Measurements from ENCODE around the gene SLC66A1. TPM values are rescaled to one million over a fixed set of nuclear protein-coding genes. Genes with fewer than 3 reads are reported as not detected.

The SLC66A1 gene
- total RNA-seq, 2 experiments from 2014 or later: 4.0 to 5.3 TPM

- Mint-ChIP-seq H3K4me1 (ENCODE audit: low read depth) (no peaks in the 10 kb centered on the region), H3K36me3 (ENCODE audit: low read depth) (peaks cover 41% of the 10 kb centered on the region), H3K4me3 (no peak overlapping the region), H3K9me3 (ENCODE audit: insufficient read depth) (no peaks in the 10 kb centered on the region), H3K27ac (no peak overlapping the region), H3K27me3 (ENCODE audit: low read depth) (no peaks in the 10 kb centered on the region)
- no peak for ATAC-seq
- no peak for DNase-seq
- CTCF ChIA-PET: no interaction called here
- POLR2A ChIA-PET: no interaction called here
Measured at GRCh38 chr1:19349999-19350398, 37.9 kb downstream of the SLC66A1 start.

- DNase-seq (no peak), ATAC-seq (no peak)
- Mint-ChIP-seq H3K36me3 (ENCODE audit: low read depth) (peaks cover 45% of the 10 kb centered on the region), H3K27me3 (ENCODE audit: low read depth) (no peaks in the 10 kb centered on the region), H3K9me3 (ENCODE audit: insufficient read depth) (no peaks in the 10 kb centered on the region), H3K27ac (no peak overlapping the region), H3K4me1 (ENCODE audit: low read depth) (no peaks in the 10 kb centered on the region), H3K4me3 (no peak overlapping the region)
- POLR2A ChIA-PET: no interaction called here
- CTCF ChIA-PET: no interaction called here
Measured at GRCh38 chr1:19350566-19350965, 38.4 kb downstream of the SLC66A1 start.

GRCh38 chr1:19351873-19352272 lies 39.7 kb downstream of the SLC66A1 start:
- CTCF ChIA-PET: interaction anchor here (1.6 kb wide), 1 partner anchor 10 kb away, joined by 4 read pairs; no protein-coding TSS in a partner anchor
- Mint-ChIP-seq H3K27ac (no peak overlapping the region), H3K27me3 (ENCODE audit: low read depth) (no peaks in the 10 kb centered on the region), H3K36me3 (ENCODE audit: low read depth) (peaks cover 52% of the 10 kb centered on the region), H3K4me1 (ENCODE audit: low read depth) (no peaks in the 10 kb centered on the region), H3K9me3 (ENCODE audit: insufficient read depth) (no peaks in the 10 kb centered on the region), H3K4me3 (no peak overlapping the region)
- POLR2A ChIA-PET: no interaction called here
- no peak for DNase-seq
- ATAC-seq: no peak

GRCh38 chr1:19352839-19353238 lies 40.7 kb downstream of the SLC66A1 start:
- POLR2A ChIA-PET: interaction anchor here (0.7 kb wide), 1 partner anchor 143 kb away, joined by 3 read pairs; the partner anchor contains the start of gene UBR4
- H3K27me3 Mint-ChIP-seq (ENCODE audit: low read depth): no peaks in the 10 kb centered on the region
- DNase-seq: no peak
- no peaks in the 10 kb centered on the region for H3K9me3 Mint-ChIP-seq (ENCODE audit: insufficient read depth)
- peaks cover 60% of the 10 kb centered on the region for H3K36me3 Mint-ChIP-seq (ENCODE audit: low read depth)
- ATAC-seq: no peak
- CTCF ChIA-PET: interaction anchor here (1.6 kb wide), 1 partner anchor 11 kb away, joined by 4 read pairs; no protein-coding TSS in a partner anchor
- H3K4me1 Mint-ChIP-seq (ENCODE audit: low read depth): peaks cover 2% of the 10 kb centered on the region
- H3K4me3 Mint-ChIP-seq: no peak overlapping the region
- H3K27ac Mint-ChIP-seq: peak overlapping the region; percentile 46

DNA sequence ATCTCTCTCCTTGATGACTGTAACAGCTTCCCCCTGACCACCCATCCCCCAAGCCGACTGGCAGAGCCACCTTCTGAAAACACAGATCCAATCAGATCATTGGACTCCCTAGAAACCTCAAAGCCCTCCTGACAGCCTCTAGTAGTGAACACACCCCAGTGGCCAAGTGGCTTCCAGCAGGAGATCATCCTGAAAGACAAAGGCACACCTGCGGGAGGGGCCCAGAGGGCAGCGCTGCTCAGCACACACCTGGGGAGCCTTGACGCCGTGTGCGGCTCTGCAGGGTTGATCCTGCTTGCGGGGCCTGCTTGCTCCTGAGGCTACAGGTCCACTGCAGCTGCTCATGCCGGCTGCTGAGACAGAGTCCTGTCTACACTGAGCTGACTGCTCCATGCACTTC lies 41.5 kb downstream of the SLC66A1 start:
- Mint-ChIP-seq H3K36me3 (ENCODE audit: low read depth) (peaks cover 60% of the 10 kb centered on the region), H3K9me3 (ENCODE audit: insufficient read depth) (no peaks in the 10 kb centered on the region), H3K27me3 (ENCODE audit: low read depth) (no peaks in the 10 kb centered on the region), H3K4me1 (ENCODE audit: low read depth) (peaks cover 2% of the 10 kb centered on the region), H3K27ac (peak overlapping the region; percentile 39), H3K4me3 (no peak overlapping the region)
- ATAC-seq (no peak), DNase-seq (no peak)
- CTCF ChIA-PET: no interaction called here
- POLR2A ChIA-PET: no interaction called here

DNA sequence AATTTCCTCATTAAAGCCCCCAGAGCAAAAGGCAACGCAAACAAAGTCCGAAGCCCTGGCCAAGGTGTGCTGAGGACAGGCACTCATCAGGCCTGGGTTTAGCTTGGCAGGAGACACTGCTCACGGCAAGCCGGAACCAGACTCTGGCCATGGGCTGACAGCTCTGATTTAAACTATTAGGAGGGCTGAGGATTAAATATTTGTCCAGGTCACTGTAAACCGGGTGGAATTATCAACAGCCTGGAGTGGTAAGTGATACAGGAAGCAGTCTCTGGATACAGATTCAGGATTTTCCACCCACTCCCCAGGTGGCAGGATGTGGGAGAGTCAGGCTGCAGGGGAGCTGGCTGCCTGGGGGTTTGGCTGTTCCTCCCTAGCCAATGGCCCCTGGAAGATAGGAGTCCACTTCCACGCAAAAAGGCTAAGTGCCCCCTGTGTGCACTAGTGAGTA lies 42.4 kb downstream of the SLC66A1 start:
- Mint-ChIP-seq H3K4me3 (no peak overlapping the region), H3K9me3 (ENCODE audit: insufficient read depth) (no peaks in the 10 kb centered on the region), H3K27me3 (ENCODE audit: low read depth) (no peaks in the 10 kb centered on the region), H3K36me3 (ENCODE audit: low read depth) (peaks cover 54% of the 10 kb centered on the region), H3K27ac (no peak overlapping the region), H3K4me1 (ENCODE audit: low read depth) (peaks cover 6% of the 10 kb centered on the region)
- POLR2A ChIA-PET: no interaction called here
- DNase-seq (no peak), ATAC-seq (no peak)
- CTCF ChIA-PET: interaction anchor here (0.7 kb wide), 1 partner anchor 133 kb away, joined by 3 read pairs; no protein-coding TSS in a partner anchor

DNA sequence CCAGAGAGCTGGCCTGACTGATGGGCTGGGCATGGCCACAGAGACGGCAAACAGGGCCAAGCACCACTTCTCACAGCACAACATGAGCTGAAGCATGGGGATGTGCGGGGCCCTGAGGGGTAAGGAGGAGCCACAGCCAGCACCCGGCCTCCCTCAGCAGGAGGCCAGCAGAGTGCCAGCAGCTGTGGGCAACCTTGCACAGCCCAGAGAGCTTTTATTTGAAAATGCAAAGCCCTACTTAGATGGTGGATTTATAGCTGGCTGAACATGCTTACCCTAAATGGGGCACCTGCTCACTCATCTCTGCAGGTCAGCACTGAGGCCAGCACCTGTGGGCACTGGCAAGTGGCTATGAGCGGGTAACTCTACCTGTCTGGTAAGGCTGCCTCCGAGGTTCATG lies 44.1 kb downstream of the SLC66A1 start:
- Mint-ChIP-seq H3K9me3 (ENCODE audit: insufficient read depth) (no peaks in the 10 kb centered on the region), H3K27me3 (ENCODE audit: low read depth) (no peaks in the 10 kb centered on the region), H3K27ac (no peak overlapping the region), H3K4me1 (ENCODE audit: low read depth) (peaks cover 23% of the 10 kb centered on the region), H3K36me3 (ENCODE audit: low read depth) (peaks cover 49% of the 10 kb centered on the region), H3K4me3 (no peak overlapping the region)
- no peak for DNase-seq
- no peak for ATAC-seq
- CTCF ChIA-PET: interaction anchor here (1.0 kb wide), 2 partner anchors 14 to 306 kb away, joined by 3 read pairs; no protein-coding TSS in a partner anchor
- POLR2A ChIA-PET: no interaction called here

- no peak overlapping the region for H3K27ac Mint-ChIP-seq
- peaks cover 30% of the 10 kb centered on the region for H3K4me1 Mint-ChIP-seq (ENCODE audit: low read depth)
- ATAC-seq (no peak), DNase-seq (no peak)
- H3K4me3 Mint-ChIP-seq: no peak overlapping the region
- CTCF ChIA-PET: no interaction called here
- H3K9me3 Mint-ChIP-seq (ENCODE audit: insufficient read depth): no peaks in the 10 kb centered on the region
- no peaks in the 10 kb centered on the region for H3K27me3 Mint-ChIP-seq (ENCODE audit: low read depth)
- POLR2A ChIA-PET: no interaction called here
- H3K36me3 Mint-ChIP-seq (ENCODE audit: low read depth): peaks cover 39% of the 10 kb centered on the region
Measured at GRCh38 chr1:19357299-19357986, 45.3 kb downstream of the SLC66A1 start.

GRCh38 chr1:19358710-19359109 lies 46.6 kb downstream of the SLC66A1 start:
- H3K27ac Mint-ChIP-seq: no peak overlapping the region
- ChIA-PET CTCF (interaction anchor here (0.7 to 1.4 kb wide), 2 partner anchors 303 to 351 kb away, joined by 3 read pairs; no protein-coding TSS in a partner anchor), POLR2A (no interaction called here)
- ATAC-seq: no peak
- H3K27me3 Mint-ChIP-seq (ENCODE audit: low read depth): no peaks in the 10 kb centered on the region
- DNase-seq: no peak
- peaks cover 37% of the 10 kb centered on the region for H3K36me3 Mint-ChIP-seq (ENCODE audit: low read depth)
- no peak overlapping the region for H3K4me3 Mint-ChIP-seq
- no peaks in the 10 kb centered on the region for H3K9me3 Mint-ChIP-seq (ENCODE audit: insufficient read depth)
- peaks cover 30% of the 10 kb centered on the region for H3K4me1 Mint-ChIP-seq (ENCODE audit: low read depth)

DNA sequence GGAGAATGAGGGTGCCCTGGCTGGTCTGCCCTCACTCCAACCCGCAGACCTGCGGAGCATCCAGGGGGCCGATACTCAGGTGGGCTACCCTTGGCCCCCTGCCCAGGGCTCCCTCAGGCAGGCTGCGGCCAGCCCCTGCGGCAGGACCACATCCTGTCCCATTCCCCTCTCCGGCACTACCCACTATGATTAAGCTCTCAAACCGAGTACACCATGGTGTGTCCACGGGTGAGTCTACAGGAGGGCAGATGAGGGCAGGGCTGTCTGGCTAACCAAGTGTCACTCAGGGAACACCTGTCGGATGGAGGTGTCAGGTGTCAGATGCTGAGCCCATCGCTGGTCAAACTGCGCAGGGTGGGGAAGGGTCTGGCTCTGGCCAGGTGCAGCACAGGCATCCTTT lies 47.2 kb downstream of the SLC66A1 start:
- H3K9me3 Mint-ChIP-seq (ENCODE audit: insufficient read depth): no peaks in the 10 kb centered on the region
- ChIA-PET POLR2A (no interaction called here), CTCF (interaction anchor here (0.7 to 1.4 kb wide), 2 partner anchors 302 to 350 kb away, joined by 3 read pairs; no protein-coding TSS in a partner anchor)
- DNase-seq: no peak
- H3K36me3 Mint-ChIP-seq (ENCODE audit: low read depth): peaks cover 34% of the 10 kb centered on the region
- H3K4me1 Mint-ChIP-seq (ENCODE audit: low read depth): peaks cover 30% of the 10 kb centered on the region
- ATAC-seq: no peak
- no peaks in the 10 kb centered on the region for H3K27me3 Mint-ChIP-seq (ENCODE audit: low read depth)
- no peak overlapping the region for H3K4me3 Mint-ChIP-seq
- H3K27ac Mint-ChIP-seq: peak overlapping the region; percentile 72

- Mint-ChIP-seq H3K9me3 (ENCODE audit: insufficient read depth) (no peaks in the 10 kb centered on the region), H3K27ac (peak overlapping the region; percentile 72), H3K36me3 (ENCODE audit: low read depth) (peaks cover 28% of the 10 kb centered on the region), H3K4me1 (ENCODE audit: low read depth) (peaks cover 30% of the 10 kb centered on the region), H3K4me3 (peak overlapping the region; percentile 12), H3K27me3 (ENCODE audit: low read depth) (no peaks in the 10 kb centered on the region)
- DNase-seq: no peak
- ChIA-PET CTCF (interaction anchor here (1.4 kb wide), 1 partner anchor 302 kb away, joined by 3 read pairs; no protein-coding TSS in a partner anchor), POLR2A (no interaction called here)
- ATAC-seq: peak; percentile 61
Measured at GRCh38 chr1:19360016-19360415, 47.9 kb downstream of the SLC66A1 start.

DNA sequence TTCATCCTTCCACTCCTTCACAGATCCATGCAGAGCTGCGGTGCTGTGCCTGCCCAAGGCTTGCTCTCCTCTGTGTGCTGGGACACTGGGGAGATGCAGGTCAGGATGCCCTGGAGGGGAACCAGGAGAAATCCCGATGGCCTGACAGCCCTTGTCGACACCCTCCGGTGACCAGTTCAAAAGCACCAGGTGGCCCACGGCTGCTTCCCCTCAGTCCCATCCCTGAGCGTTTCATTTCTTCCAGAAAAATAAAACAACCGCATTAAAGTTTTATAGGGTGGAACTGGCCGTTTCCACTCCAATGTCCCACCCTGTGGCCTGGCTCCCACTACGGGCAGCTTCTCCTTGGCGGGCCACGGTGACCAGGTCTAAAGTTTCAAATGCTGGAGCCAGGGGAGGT lies 48.3 kb downstream of the SLC66A1 start:
- H3K27ac Mint-ChIP-seq: peak overlapping the region; percentile 72
- DNase-seq: no peak
- H3K4me3 Mint-ChIP-seq: no peak overlapping the region
- H3K4me1 Mint-ChIP-seq (ENCODE audit: low read depth): peaks cover 30% of the 10 kb centered on the region
- no peak for ATAC-seq
- ChIA-PET POLR2A (no interaction called here), CTCF (interaction anchor here (0.8 kb wide), 1 partner anchor 222 kb away, joined by 3 read pairs; no protein-coding TSS in a partner anchor)
- H3K27me3 Mint-ChIP-seq (ENCODE audit: low read depth): no peaks in the 10 kb centered on the region
- H3K9me3 Mint-ChIP-seq (ENCODE audit: insufficient read depth): no peaks in the 10 kb centered on the region
- peaks cover 28% of the 10 kb centered on the region for H3K36me3 Mint-ChIP-seq (ENCODE audit: low read depth)

Measured in activated CD8-positive, alpha-beta T cell treated with anti-CD3 and anti-CD28 coated beads, Interleukin-2, amount 10 ng/mL, durations not matched to agents 7 days and 5 days (primary cell).